ENCODE results near the gene GAGE10.
"Not testable (repeated sequence)": the region's sequence is repeated elsewhere in the genome, so short reads cannot be mapped to it uniquely, and the experiment has no call there.

The GAGE10 gene

GRCh38 chrX:49286581-49286980 lies 16.9 kb upstream of the GAGE10 start:
- no peak overlapping the region for H3K4me3 ChIP-seq (ENCODE audit: low read depth, low read length)
- DNase-seq (ENCODE audit: low read depth) = no peak
- no peak for TF ChIP-seq CTCF (IDR thresholded peaks at IDR 0.05; ENCODE audit: insufficient read depth, low read depth, low read length, missing control alignments)

GRCh38 chrX:49287665-49288064 lies 15.8 kb upstream of the GAGE10 start:
- DNase-seq (ENCODE audit: low read depth) = no peak
- no peak for TF ChIP-seq CTCF (IDR thresholded peaks at IDR 0.05; ENCODE audit: insufficient read depth, low read depth, low read length, missing control alignments)
- H3K4me3 ChIP-seq (ENCODE audit: low read depth, low read length) = no peak overlapping the region

- no peak overlapping the region for H3K4me3 ChIP-seq (ENCODE audit: low read depth, low read length)
- no peak for TF ChIP-seq CTCF (IDR thresholded peaks at IDR 0.05; ENCODE audit: insufficient read depth, low read depth, low read length, missing control alignments)
- no peak for DNase-seq (ENCODE audit: low read depth)
Observed at GRCh38 chrX:49290215-49290614, 13.2 kb upstream of the GAGE10 start.

- H3K4me3 ChIP-seq (ENCODE audit: low read depth, low read length) = no peak overlapping the region
- DNase-seq (ENCODE audit: low read depth) = peak; percentile 64
- TF ChIP-seq CTCF (IDR thresholded peaks at IDR 0.05; ENCODE audit: insufficient read depth, low read depth, low read length, missing control alignments) = peak; percentile 64
Observed at GRCh38 chrX:49291615-49292337, 11.7 kb upstream of the GAGE10 start.

- H3K4me3 ChIP-seq (ENCODE audit: low read depth, low read length) = no peak overlapping the region
- DNase-seq (ENCODE audit: low read depth) = no peak
- TF ChIP-seq CTCF (IDR thresholded peaks at IDR 0.05; ENCODE audit: insufficient read depth, low read depth, low read length, missing control alignments) = no peak
Observed at GRCh38 chrX:49292400-49293362, 10.8 kb upstream of the GAGE10 start.

- not testable (repeated sequence) for H3K4me3 ChIP-seq (ENCODE audit: low read depth, low read length)
Observed at GRCh38 chrX:49299293-49299692, 4.2 kb upstream of the GAGE10 start.

GRCh38 chrX:49300703-49301102 lies 2.7 kb upstream of the GAGE10 start:
- TF ChIP-seq CTCF (IDR thresholded peaks at IDR 0.05; ENCODE audit: insufficient read depth, low read depth, low read length, missing control alignments) = no peak
- H3K4me3 ChIP-seq (ENCODE audit: low read depth, low read length) = no peak overlapping the region
- no peak for DNase-seq (ENCODE audit: low read depth)

More at GRCh38 chrX:49299293-49299692, 4.2 kb upstream of the GAGE10 start:
- not testable (repeated sequence) for DNase-seq (ENCODE audit: low read depth)

GRCh38 chrX:49307775-49308174 lies 4.3 kb downstream of the GAGE10 start:
- DNase-seq (ENCODE audit: low read depth); H3K4me3 ChIP-seq (ENCODE audit: low read depth, low read length): not testable (repeated sequence)
